Esophagus muscularis mucosa (tissue), 3 donors: ENCODE measurements around the gene MOB2.

ENCODE experiments used
- CTCF ChIP-seq, 3 experiments: fragments of 200-600 bp in 2 of 3; fragments of 450-650 bp in 1 of 3; sonication (generic) in 2 of 3; IDR thresholded peaks; one replicate each; pipeline ENCODE4 v1.5.1; 2017 to 2019; ENCODE audit warnings: antibody characterized with exemption in 3 of 3, mild to moderate bottlenecking in 2 of 3, moderate library complexity in 1 of 3
- POLR2A ChIP-seq: fragments of 450-650 bp; IDR thresholded peaks from one replicate; pipeline ENCODE4 v1.6.1; 2017; ENCODE audit warnings: antibody characterized with exemption, moderate library complexity, mild to moderate bottlenecking, low read depth
- POLR2AphosphoS5 ChIP-seq, 2 donors: sonication (generic); formaldehyde crosslinking; IDR thresholded peaks; one replicate each; pipeline ENCODE4 v1.6.1; 2017; ENCODE audit warnings: antibody characterized with exemption in 2 of 2

- TF ChIP-seq CTCF (IDR thresholded peaks at IDR 0.05) (no peak), POLR2AphosphoS5 (IDR thresholded peaks at IDR 0.05) (no peak), POLR2A (no peak)
These were observed 57.7 kb downstream of the MOB2 start for GRCh38 chr11:1428762-1429316.
